Fibroblast of upper back skin (primary cell): ENCODE data around the gene CD99.
A peak's percentile ranks its signal among the peaks of the same experiment; 100 is the strongest.
"Not testable (repeated sequence)": the region's sequence is repeated elsewhere in the genome, so short reads cannot be mapped to it uniquely, and the experiment has no call there.

Experiments
- DNase-seq: peaks from one replicate; pipeline ENCODE4 v3.0.0-alpha.2; 2013

Gene CD99

DNA sequence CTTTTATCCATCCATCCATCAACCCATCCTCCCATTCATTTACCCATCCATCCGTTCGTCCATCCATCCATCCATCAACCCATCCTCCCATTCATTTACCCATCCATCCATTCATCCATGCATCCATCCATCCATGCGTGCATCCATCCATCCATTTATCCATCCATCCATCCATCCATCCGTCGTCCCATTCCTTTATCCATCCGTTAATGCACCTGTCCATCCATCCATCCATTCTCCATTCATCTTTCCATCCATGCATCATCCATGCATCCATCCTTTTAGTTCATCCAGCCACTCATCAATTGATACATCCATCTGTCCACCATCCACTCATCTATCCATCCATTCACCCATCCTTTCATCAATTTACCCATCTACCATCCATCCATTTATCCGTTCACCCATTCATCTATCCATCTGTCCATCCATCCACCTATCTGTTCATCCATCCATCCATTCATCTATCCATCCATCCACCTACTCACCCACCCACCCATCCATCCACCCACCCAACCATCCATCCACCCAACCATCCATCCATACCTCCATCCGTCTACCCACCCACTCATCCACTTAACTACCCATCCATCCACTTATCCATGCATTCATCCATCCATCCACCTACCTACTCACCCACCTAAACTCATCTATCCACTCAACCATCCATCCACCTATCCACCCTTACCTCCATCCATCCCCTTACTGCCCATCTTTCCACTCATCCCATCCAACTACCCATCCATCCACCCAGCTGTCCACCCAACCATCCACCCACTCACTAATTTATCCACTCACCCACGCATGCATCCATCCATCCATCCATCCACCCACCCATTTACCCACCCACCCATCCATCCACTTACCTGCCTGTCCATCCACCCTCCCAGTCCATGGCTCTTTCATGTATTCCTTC is 9.6 kb downstream of the CD99 start:
- DNase-seq = no peak

GRCh38 chrX:2701600-2701999 is 10.5 kb downstream of the CD99 start:
- no peak for DNase-seq

- no peak for DNase-seq
Observed at GRCh38 chrX:2703991-2704369, 12.9 kb downstream of the CD99 start.

- DNase-seq = no peak
Observed at GRCh38 chrX:2705046-2705832, 14.1 kb downstream of the CD99 start.

DNA sequence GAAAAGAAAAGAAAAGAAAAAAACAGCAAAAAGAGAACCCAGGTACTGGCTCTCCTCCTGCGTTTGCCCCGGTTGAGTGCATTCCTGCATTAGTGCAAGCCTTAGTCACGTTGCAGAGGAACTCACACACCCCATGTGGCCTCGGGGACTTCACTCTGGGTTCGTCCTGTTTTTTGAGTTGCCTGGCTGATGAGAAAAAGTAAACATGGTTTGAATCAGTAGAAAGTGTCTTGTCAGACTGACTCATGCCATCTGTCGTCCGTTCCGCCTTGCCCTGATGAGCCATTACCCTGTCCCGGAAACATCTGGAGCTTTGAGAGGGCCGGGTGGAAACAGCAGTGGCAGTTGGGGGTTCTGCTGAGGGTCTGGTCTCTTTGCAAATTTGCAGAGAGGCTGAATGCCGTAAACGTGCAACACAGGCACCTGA is 16.3 kb downstream of the CD99 start:
- peak; percentile 91 for DNase-seq

- DNase-seq = no peak
Observed at GRCh38 chrX:2708021-2708420, 16.9 kb downstream of the CD99 start.

- no peak for DNase-seq
Observed at GRCh38 chrX:2708592-2709188, 17.6 kb downstream of the CD99 start.

GRCh38 chrX:2709556-2709955 is 18.5 kb downstream of the CD99 start:
- no peak for DNase-seq

DNA sequence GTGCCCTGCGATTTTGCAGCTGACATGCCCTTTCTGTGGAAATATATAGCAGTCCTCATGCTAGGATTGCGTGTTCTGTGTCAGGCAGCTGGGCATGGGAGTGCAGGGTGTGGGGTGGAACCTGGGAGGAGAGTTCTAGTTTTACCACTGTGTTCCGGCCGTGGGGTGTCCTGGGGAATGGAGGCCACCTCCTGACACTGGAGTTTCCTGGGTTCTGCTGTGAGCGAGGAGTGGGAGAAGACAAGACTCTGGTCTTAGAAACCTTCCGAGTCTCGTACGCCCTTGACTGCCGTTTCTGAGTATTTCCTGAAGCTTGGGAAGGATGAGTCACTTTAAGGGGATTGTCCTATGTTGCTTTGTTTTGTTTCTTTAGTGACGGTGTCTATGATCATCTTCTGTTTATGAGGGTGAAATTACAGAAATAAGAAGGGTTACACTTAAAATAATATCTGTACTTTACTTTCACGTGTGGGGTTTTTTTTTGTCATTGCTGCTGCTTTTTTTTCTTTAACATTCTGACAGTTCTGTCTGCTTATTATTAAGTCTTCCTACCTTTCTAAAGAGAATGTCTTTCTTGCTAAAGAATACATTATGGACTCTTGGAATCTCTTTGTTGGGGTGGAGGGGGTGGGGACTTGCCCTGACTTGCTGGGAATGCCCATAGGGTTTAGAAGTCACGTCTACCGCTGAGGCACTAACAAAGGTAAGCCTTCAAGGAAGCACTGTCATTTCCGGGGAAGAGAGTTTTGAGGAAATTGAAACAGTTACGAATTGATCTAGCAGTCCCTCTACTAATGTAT is 19.1 kb downstream of the CD99 start:
- DNase-seq = peak; percentile 60

GRCh38 chrX:2711441-2711840 is 20.3 kb downstream of the CD99 start:
- no peak for DNase-seq

DNA sequence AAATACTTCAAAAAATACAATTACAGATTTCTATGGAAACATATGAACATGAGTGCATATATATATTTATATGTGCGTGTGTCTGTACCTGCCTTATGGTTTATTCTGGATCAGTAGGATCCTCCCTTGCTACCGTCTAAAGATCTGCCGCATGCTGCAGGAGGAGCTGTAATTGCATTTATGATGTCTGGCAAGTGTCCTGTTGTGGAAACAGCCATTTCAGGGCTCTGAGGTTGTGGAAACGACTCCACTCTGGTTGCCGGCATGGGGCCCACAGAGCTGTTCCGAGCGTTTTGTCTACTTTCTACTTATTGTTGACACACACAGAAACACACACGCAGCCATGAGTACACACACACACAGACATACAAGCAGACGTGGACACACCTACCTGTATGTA is 21.3 kb downstream of the CD99 start:
- no peak for DNase-seq

- DNase-seq = no peak
Observed at GRCh38 chrX:2712890-2713840, 22.1 kb downstream of the CD99 start.

DNA sequence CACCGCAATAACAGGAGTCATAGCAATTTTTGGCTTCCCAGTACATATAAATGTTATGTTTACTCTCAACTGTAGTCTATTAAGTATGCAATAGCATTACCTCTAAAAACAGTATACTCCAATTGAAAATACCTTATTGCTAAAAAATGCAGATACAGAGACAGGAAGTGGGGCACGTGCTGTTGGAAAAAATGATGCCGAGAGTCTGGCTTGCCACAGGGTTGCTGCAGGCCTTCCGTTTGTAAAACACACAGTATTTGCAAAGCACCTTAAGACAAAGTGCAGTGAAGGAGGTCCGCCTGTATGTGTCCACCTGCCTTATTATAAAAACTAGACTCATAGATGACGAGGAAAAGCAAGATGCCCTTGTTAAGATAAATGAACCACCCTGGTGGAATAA is 23.5 kb downstream of the CD99 start:
- DNase-seq = no peak

DNA sequence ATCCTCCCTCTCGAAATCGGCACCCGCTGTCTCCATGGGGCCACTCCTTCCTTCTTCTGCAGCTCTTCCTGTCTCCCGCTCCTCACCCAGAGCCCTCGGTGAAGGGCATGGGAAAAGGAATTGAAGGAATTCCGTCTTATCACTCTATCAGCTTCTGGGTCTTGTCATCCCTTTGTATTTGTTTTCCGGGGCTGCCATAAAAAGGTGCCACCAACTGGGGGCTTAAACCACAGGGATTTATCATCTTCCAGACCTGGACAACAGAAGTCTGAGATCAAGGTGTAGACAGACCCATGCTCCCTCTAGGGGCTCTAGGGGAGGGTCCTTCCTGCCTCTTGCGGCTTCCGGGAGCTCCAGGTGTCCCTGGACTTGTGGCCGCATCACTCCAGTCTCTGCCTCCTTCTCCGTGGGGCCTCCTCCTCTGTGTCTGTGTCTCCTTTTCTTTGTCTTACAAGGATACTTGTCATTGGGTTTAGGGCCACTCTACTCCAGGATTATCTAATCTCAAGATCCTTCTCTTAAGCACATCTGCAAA is 24.0 kb downstream of the CD99 start:
- no peak for DNase-seq

GRCh38 chrX:2717312-2717711 is 26.2 kb downstream of the CD99 start:
- DNase-seq = no peak

GRCh38 chrX:2718821-2719220 is 27.7 kb downstream of the CD99 start:
- no peak for DNase-seq

GRCh38 chrX:2719774-2720447 is 28.8 kb downstream of the CD99 start:
- DNase-seq = no peak

DNA sequence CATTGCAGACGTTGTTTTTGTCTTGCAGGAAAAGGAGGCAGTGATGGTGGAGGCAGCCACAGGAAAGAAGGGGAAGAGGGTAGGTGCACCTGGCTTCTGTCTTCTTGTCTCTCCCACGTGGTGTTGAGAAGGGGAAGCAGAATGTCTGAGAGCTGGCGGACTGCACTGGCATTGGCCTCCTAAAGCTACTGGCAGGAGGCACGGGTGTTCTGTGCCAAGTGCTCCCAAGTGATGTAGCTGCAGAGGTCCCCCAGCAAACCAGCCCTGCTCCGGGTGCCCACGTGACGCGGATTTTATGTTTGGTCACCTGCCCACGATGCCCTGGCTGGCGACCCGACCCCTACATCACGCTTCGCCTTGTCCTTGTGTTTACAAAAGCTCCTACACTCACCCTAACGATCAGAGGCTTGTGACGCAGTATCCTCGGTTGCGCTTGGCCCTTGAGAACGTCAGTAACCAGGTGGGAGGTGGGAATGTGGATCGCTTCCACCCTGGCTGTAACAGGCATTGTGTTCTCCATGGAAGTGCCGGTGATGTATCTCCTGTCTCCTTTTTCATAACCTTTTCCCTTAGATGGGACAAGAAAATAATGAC is 32.3 kb downstream of the CD99 start:
- no peak for DNase-seq

GRCh38 chrX:2727264-2727663 is 36.2 kb downstream of the CD99 start:
- not testable (repeated sequence) for DNase-seq

GRCh38 chrX:2732076-2732475 is 41.0 kb downstream of the CD99 start:
- DNase-seq = no peak
